Adrenal gland (tissue), 12 donors: ENCODE results near the gene PTTG1IP. TPM values are rescaled to one million over a fixed set of nuclear protein-coding genes. Genes with fewer than 3 reads are reported as not detected.

ENCODE experiments used
- polyA plus RNA-seq, 3 donors: library from polyadenylated mRNA; stranded (reverse); fragments of 200-250 nt in 2 of 3; fragments of 350-450 nt in 1 of 3; fragmentation: Illumina TruSeq in 1 of 3; extraction: RNeasy Lipid Tissue Mini Kit (QIAGEN cat#74804) in 1 of 3; gene quantifications; one replicate each; pipeline ENCODE4 v1.2.3, GENCODE V29; 2013 to 2014
- total RNA-seq, 9 donors: library from RNA; depleted of rRNA in 4 of 9; stranded (reverse); fragments of >200 nt in 4 of 9; fragments of 120-200 nt in 1 of 9; fragmentation: NEBNext Ultra II Directional in 1 of 9; extraction: Animal tissue kit (Norgen Biotek cat#: 25700) in 1 of 9; gene quantifications; one replicate each; pipeline versions ENCODE4 v1.1.0 to v1.2.4, GENCODE V29; 2013 to 2023
- donor health status: healthy with polysubstance abuse.
- donor health status: Bipolar disorder and iron deficiency.
- donor health status: DM: yes; HTN: yes; CAD: no.
- donor health status: DM: no; HTN: no; CAD: no.
- donor health status: DM: no; HTN: no; CAD: no.
- donor health status: DM: yes; HTN: yes; CAD: no.

Gene PTTG1IP
- total and polyA plus RNA-seq, 12 donors: 110 to 467 (median 215) TPM

Other genes with a start within 250 kb of the PTTG1IP start
- not detected for gene KRTAP10-9, start 246.6 kb downstream of the PTTG1IP start, total RNA-seq
- not detected for gene KRTAP10-9, start 246.6 kb downstream of the PTTG1IP start, polyA plus RNA-seq
- gene KRTAP10-10, start 236.3 kb downstream of the PTTG1IP start, total RNA-seq: not detected
- not detected for gene KRTAP10-10, start 236.3 kb downstream of the PTTG1IP start, polyA plus RNA-seq
- gene KRTAP10-11, start 227.3 kb downstream of the PTTG1IP start, total RNA-seq: not detected
- gene KRTAP10-11, start 227.3 kb downstream of the PTTG1IP start, polyA plus RNA-seq: not detected
- gene KRTAP12-4, start 219.0 kb downstream of the PTTG1IP start, total RNA-seq: not detected
- gene KRTAP12-4, start 219.0 kb downstream of the PTTG1IP start, polyA plus RNA-seq: not detected
- not detected for gene KRTAP12-3, start 215.8 kb downstream of the PTTG1IP start, total RNA-seq
- not detected for gene KRTAP12-3, start 215.8 kb downstream of the PTTG1IP start, polyA plus RNA-seq
- not detected for gene KRTAP12-2, start 206.8 kb downstream of the PTTG1IP start, total RNA-seq
- not detected for gene KRTAP12-2, start 206.8 kb downstream of the PTTG1IP start, polyA plus RNA-seq
- not detected for gene KRTAP12-1, start 191.5 kb downstream of the PTTG1IP start, total RNA-seq
- not detected for gene KRTAP12-1, start 191.5 kb downstream of the PTTG1IP start, polyA plus RNA-seq
- gene KRTAP10-12, start 176.5 kb downstream of the PTTG1IP start, total RNA-seq: not detected
- not detected for gene KRTAP10-12, start 176.5 kb downstream of the PTTG1IP start, polyA plus RNA-seq
- not detected for gene TSPEAR, start 162.1 kb downstream of the PTTG1IP start, total RNA-seq
- gene TSPEAR, start 162.1 kb downstream of the PTTG1IP start, polyA plus RNA-seq: not detected
- 10 to 100 TPM; 50.8 to 99.9 (median 74.0) TPM for gene UBE2G2, start 71.9 kb downstream of the PTTG1IP start, total RNA-seq
- 10 to 100 TPM; 44.8 to 72.8 (median 63.7) TPM for gene UBE2G2, start 71.9 kb downstream of the PTTG1IP start, polyA plus RNA-seq
- gene SUMO3, start 55.6 kb downstream of the PTTG1IP start, total RNA-seq: 10 to 100 TPM; 61.1 to 92.3 (median 79.4) TPM
- 10 to 100 TPM; 21.1 to 70.6 (median 36.4) TPM for gene SUMO3, start 55.6 kb downstream of the PTTG1IP start, polyA plus RNA-seq
- 100 to 1,000 TPM in 4 of 9 donors, 10 to 100 TPM in 4, 1 to 10 TPM in 1; 6.3 to 212 (median 96.7) TPM for gene ITGB2, start 47.2 kb upstream of the PTTG1IP start, total RNA-seq
- 100 to 1,000 TPM in 2 of 3 donors, 10 to 100 TPM in 1; 10.9 to 249 (median 101) TPM for gene ITGB2, start 47.2 kb upstream of the PTTG1IP start, polyA plus RNA-seq
- gene SLX9, start 66.3 kb upstream of the PTTG1IP start, total RNA-seq: 10 to 100 TPM; 11.1 to 45.3 (median 25.3) TPM
- gene SLX9, start 66.3 kb upstream of the PTTG1IP start, polyA plus RNA-seq: 10 to 100 TPM; 13.1 to 22.8 (median 21.4) TPM
- gene ADARB1, start 200.9 kb upstream of the PTTG1IP start, total RNA-seq: 10 to 100 TPM in 8 of 9 donors, 1 to 10 TPM in 1; 7.2 to 21.6 (median 18.0) TPM
- 10 to 100 TPM in 2 of 3 donors, 1 to 10 TPM in 1; 7.5 to 16.3 (median 12.4) TPM for gene ADARB1, start 200.9 kb upstream of the PTTG1IP start, polyA plus RNA-seq